Activated naive CD4-positive, alpha-beta T cell treated with Interleukin-2 at 50 U/mL for 16 hours (primary cell): ENCODE measurements around the gene AKR1C3.

Experiments
- DNase-seq: peaks from one replicate; pipeline ENCODE4 v3.0.0-alpha.2; 2020

Gene AKR1C3

GRCh38 chr10:5143137-5143536 lies 48.9 kb downstream of the AKR1C3 start:
- no peak for DNase-seq

DNA sequence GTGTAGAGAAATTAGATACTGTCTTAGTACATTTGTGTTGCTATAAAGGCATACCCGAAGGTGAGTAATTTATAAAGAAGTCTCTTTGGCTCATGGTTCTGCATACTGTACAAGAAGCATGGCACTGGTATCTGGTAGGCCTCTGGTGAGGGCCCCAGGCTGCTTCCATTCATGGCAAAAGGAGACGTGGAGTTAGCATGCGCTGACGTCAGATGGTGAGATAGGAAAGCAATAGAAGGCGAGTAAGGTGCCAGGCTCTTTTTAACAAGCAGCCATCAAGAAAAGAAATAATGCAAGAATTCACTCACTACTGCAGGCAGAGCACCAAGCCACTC lies 52.7 kb downstream of the AKR1C3 start:
- no peak for DNase-seq

GRCh38 chr10:5147255-5147980 lies 53.2 kb downstream of the AKR1C3 start:
- DNase-seq = no peak

DNA sequence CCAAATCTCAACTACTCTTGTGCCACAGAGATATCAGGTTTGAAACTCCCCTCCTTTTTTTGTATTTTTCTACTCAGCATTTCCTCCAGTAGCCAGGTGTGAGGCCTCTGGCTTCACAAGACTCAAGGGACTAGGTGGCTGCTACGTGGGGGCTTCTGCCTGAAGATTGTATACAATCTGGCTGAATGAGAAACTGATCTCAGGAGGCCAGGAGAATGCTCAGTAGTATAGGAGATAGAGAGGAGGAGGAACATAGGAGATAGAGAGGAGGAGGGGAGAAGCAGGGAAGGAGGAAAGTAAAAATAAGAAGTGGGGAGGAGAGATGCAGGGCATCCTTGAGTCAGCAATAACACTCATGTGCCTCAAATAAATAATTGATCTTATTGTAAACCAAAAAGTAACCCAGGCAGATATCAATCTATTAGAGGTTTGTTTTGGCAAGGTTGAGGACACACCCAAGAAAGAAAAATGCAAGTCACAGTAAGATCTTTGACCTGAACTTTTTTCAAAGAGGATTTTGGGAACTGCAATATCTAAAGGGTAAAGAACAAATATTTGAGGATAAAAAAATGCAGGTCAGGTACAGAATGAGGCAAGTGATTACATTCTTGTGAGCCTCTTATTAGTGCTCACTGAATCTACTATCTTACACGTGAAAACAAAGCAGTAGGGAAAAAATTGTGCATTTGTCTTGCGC lies 53.9 kb downstream of the AKR1C3 start:
- DNase-seq = no peak

- DNase-seq = no peak
Observed at GRCh38 chr10:5148678-5149032, 54.4 kb downstream of the AKR1C3 start.

- no peak for DNase-seq
Observed at GRCh38 chr10:5151076-5151475, 56.9 kb downstream of the AKR1C3 start.

- DNase-seq = no peak
Observed at GRCh38 chr10:5155951-5156350, 61.7 kb downstream of the AKR1C3 start.
